Upper lobe of left lung (tissue), 4 donors: Measurements from ENCODE around the gene ITPRIPL2.

ENCODE experiments used
- CTCF ChIP-seq, 6 experiments: fragments of 450-650 bp in 4 of 6; fragments of 200-600 bp in 2 of 6; sonication (generic) in 2 of 6; IDR thresholded peaks; one replicate each; pipeline ENCODE4 v1.5.1; 2016 to 2019; ENCODE audit warnings: antibody characterized with exemption in 6 of 6
- EP300 ChIP-seq, 4 donors: sonication (generic); formaldehyde crosslinking; IDR thresholded peaks; one replicate each; pipeline ENCODE4 v1.5.1; 2017; ENCODE audit warnings: antibody characterized with exemption in 4 of 4, control low read depth in 2 of 4
- POLR2A ChIP-seq, 4 donors: fragments of 450-650 bp; IDR thresholded peaks; one replicate each; pipeline ENCODE4 v1.5.1; 2016 to 2017; ENCODE audit warnings: antibody characterized with exemption in 4 of 4, mild to moderate bottlenecking in 2 of 4

GRCh38 chr16:19165101-19165500, 51.3 kb downstream of the ITPRIPL2 start:
- no peak for TF ChIP-seq CTCF (IDR thresholded peaks at IDR 0.05)
- TF ChIP-seq POLR2A (IDR thresholded peaks at IDR 0.05): no peak
- TF ChIP-seq EP300 (IDR thresholded peaks at IDR 0.05): no peak
